ENCODE measurements around the gene PTGER4. TPM values are rescaled to one million over a fixed set of nuclear protein-coding genes. Genes with fewer than 3 reads are reported as not detected.
"Not testable (repeated sequence)": the region's sequence is repeated elsewhere in the genome, so short reads cannot be mapped to it uniquely, and the experiment has no call there.

Gene PTGER4
- total RNA-seq, 4 donors from 2014 or later = 13.3 to 44.6 (median 27.9) TPM

DNA sequence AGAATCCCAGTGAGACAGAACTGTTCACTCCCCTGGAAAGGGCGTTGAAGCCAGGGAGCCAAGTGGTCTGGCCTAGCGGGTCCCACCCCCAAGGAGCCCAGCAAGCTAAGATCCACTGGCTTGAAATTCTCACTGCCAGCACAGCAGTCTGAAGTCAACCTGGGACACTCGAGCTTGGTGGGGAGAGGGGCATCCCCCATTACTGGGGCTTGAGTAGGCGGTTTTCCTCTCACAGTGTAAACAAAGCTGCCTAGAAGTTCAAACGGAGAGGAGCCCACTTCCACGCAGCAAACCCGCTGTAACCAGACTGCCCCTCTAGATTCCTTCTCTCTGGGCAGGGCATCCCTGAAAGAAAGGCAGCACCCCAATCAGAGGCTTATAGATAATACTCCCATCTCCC is 45.1 kb upstream of the PTGER4 start:
- H3K4me1 ChIP-seq = no peaks in the 10 kb centered on the region
- intact Hi-C loops (cut with DNase I) = no loop called here
- no peaks in the 10 kb centered on the region for H3K27me3 ChIP-seq
- WGBS = 85% methylated on average over 6 of the region's 7 CpGs
- TF ChIP-seq CTCF (IDR thresholded peaks at IDR 0.05) (no peak), POLR2A (IDR thresholded peaks at IDR 0.05; ENCODE audit: low read depth) (no peak), POLR2AphosphoS5 (IDR thresholded peaks at IDR 0.05) (no peak), EP300 (IDR thresholded peaks at IDR 0.05) (no peak)
- no peak overlapping the region for H3K27ac ChIP-seq (replicated peaks in 1 of 4)
- H3K36me3 ChIP-seq = no peaks in the 10 kb centered on the region
- no peak for DNase-seq (ENCODE audit: extremely low spot score)
- H3K9me3 ChIP-seq = peaks cover 0 to 20% (median 12%) of the 10 kb centered on the region in 4 donors
- no peak overlapping the region for H3K4me3 ChIP-seq

DNA sequence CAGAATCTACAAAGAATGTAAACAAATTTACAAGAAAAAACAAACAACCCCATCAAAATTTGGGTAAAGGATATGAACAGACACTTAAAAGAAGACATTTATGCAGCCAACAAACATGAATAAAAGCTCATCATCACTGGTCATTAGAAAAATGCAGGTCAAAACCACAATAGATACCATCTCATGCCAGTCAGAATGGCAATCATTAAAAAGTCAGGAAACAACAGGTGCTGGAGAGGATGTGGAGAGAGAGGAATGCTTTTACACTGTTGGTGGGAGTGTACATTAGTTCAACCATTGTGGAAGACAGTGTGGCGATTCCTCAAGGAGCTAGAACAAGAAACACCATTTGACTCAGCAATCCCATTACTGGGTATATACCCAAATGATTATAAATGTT is 40.2 kb upstream of the PTGER4 start:
- H3K4me3 ChIP-seq; H3K4me1 ChIP-seq; DNase-seq (ENCODE audit: extremely low spot score); H3K36me3 ChIP-seq; H3K27ac ChIP-seq (replicated peaks in 1 of 4); intact Hi-C loops (cut with DNase I); H3K27me3 ChIP-seq: not testable (repeated sequence)
- peaks cover 0 to 27% (median 14%) of the 10 kb centered on the region in 4 donors for H3K9me3 ChIP-seq
- 92% methylated on average over 1 of the region's 1 CpG for WGBS

GRCh38 chr5:40646266-40646665 is 33.4 kb upstream of the PTGER4 start:
- intact Hi-C loops (cut with DNase I) = no loop called here
- Histone ChIP-seq H3K9me3 (no peaks in the 10 kb centered on the region), H3K36me3 (no peaks in the 10 kb centered on the region), H3K27me3 (no peaks in the 10 kb centered on the region), H3K4me1 (no peaks in the 10 kb centered on the region), H3K4me3 (no peak overlapping the region), H3K27ac (replicated peaks in 1 of 4) (no peak overlapping the region)
- TF ChIP-seq POLR2AphosphoS5 (IDR thresholded peaks at IDR 0.05) (no peak), POLR2A (IDR thresholded peaks at IDR 0.05; ENCODE audit: low read depth) (no peak), EP300 (IDR thresholded peaks at IDR 0.05) (no peak), CTCF (IDR thresholded peaks at IDR 0.05) (no peak)
- 56% methylated on average over 3 of the region's 3 CpGs for WGBS
- DNase-seq (ENCODE audit: extremely low spot score) = no peak

DNA sequence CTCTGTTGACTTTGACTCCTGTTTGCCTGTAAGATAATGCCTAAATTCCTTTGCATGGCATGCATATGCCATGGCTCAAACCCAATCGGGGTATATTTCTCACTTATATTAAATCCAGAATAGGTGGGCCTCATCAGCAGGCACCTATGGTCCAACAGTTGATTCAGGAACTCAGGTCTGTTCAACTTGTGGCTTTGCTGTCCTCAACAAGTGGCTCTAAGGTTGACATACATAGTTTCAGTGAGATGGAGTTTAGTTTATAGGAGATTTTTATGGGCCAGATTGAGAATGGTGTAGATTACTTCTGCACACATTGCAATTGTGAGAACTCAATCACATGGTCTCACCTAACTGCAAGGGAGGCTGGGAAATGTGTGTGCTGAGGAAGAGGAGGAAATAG is 31.6 kb upstream of the PTGER4 start:
- no peak for TF ChIP-seq POLR2AphosphoS5 (IDR thresholded peaks at IDR 0.05)
- no peak for TF ChIP-seq CTCF (IDR thresholded peaks at IDR 0.05)
- TF ChIP-seq POLR2A (IDR thresholded peaks at IDR 0.05; ENCODE audit: low read depth) = no peak
- no peak for TF ChIP-seq EP300 (IDR thresholded peaks at IDR 0.05)
- DNase-seq (ENCODE audit: extremely low spot score) = no peak
- Histone ChIP-seq H3K36me3 (no peaks in the 10 kb centered on the region), H3K27ac (replicated peaks in 1 of 4) (no peak overlapping the region), H3K9me3 (no peaks in the 10 kb centered on the region), H3K27me3 (no peaks in the 10 kb centered on the region), H3K4me1 (no peaks in the 10 kb centered on the region), H3K4me3 (no peak overlapping the region)
- 84% methylated on average over 1 of the region's 1 CpG for WGBS
- intact Hi-C loops (cut with DNase I) = no loop called here

- no peaks in the 10 kb centered on the region for H3K4me1 ChIP-seq
- intact Hi-C loops (cut with DNase I) = no loop called here
- no peak for DNase-seq (ENCODE audit: extremely low spot score)
- no peak overlapping the region for H3K4me3 ChIP-seq
- no peaks in the 10 kb centered on the region for H3K36me3 ChIP-seq
- 81% methylated on average over 4 of the region's 4 CpGs for WGBS
- H3K27me3 ChIP-seq = no peaks in the 10 kb centered on the region
- H3K9me3 ChIP-seq = no peaks in the 10 kb centered on the region
- no peak overlapping the region for H3K27ac ChIP-seq (replicated peaks in 1 of 4)
- TF ChIP-seq CTCF (IDR thresholded peaks at IDR 0.05) (no peak), EP300 (IDR thresholded peaks at IDR 0.05) (no peak), POLR2AphosphoS5 (IDR thresholded peaks at IDR 0.05) (no peak), POLR2A (IDR thresholded peaks at IDR 0.05; ENCODE audit: low read depth) (no peak)
Observed at GRCh38 chr5:40649463-40650030, 30.2 kb upstream of the PTGER4 start.
